ENCODE measurements around the gene C6orf47. TPM values are rescaled to one million over a fixed set of nuclear protein-coding genes. Genes with fewer than 3 reads are reported as not detected.

The C6orf47 gene
- total and polyA plus RNA-seq, 2 of the 13 experiments (the other 11 are each of a cell fraction or from before 2014, with no cell fraction given): 1.7 to 18.1 TPM

DNA sequence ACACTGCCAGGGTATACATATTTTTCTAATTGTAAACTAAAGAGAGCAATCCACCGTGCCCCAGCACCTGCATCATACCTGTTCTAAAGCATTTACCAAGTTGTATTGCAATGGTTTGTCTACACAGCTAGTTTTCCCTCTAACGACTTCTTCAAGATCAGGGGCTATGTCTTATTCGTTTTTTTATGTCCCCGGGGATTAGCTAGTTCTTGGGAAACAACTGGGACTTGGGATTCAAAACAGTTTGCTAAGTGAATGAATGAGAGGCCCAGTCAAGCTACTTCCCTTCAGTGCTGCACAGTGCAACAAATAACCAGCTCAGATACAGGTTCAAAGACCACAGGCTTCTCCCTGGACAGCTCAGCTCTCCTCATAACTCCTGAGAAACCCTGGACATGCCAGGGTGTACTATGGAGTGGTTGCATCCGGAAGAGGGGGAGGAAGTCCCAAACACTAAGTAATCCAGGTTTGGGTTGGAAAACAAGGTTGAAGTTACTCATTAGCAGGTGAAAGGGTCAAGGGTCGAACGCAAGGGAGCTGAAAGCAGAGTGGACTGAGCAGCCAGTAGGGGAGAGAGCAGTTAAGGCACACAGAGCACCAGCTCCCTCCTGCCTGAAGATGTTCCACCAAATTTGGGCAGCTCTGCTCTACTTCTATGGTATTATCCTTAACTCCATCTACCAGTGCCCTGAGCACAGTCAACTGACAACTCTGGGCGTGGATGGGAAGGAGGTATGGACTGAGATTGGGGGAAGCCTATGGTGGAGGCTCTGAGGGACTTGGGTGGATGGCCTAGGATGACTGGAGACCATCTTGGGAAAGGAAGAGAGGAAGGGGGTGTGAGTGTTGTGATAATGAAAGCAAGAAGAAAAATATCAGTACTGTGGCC lies 5.0 kb downstream of the C6orf47 start, which contains the start of gene APOM:
TSS of gene APOM (plus strand) at position 546 of the 889 bp plus-strand sequence. CDS start at position 619, 73 bp downstream.
- FAIRE-seq: peak; percentile 100
- Histone ChIP-seq H3K9ac (ENCODE audit: insufficient read depth, low read depth, low read length) (peak within 1 kb of the TSS; percentile 76), H3K4me3 (replicated peaks in 1 of 3; ENCODE audit: insufficient read depth in 1 of 3, low read depth in 2 of 3, low read length in 3 of 3) (peak within 1 kb of the TSS; percentile 57 to 78 (median 72)), H3K36me3 (replicated peaks in 1 of 2; ENCODE audit: control insufficient read depth in 1 of 2, insufficient read depth in 2 of 2, low read length in 2 of 2) (peaks cover 6 to 19% of the 10 kb centered on the region in 2 experiments), H2AFZ (ENCODE audit: low read length) (no peak within 1 kb of the TSS), H3K9me3 (ENCODE audit: low read length) (no peaks in the 10 kb centered on the region), H3K27ac (ENCODE audit: extremely low read length, insufficient read depth, low read length) (peak within 1 kb of the TSS; percentile 96), H3K27me3 (ENCODE audit: control insufficient read depth in 1 of 2, insufficient read depth in 2 of 2, low read length in 2 of 2) (no peaks in the 10 kb centered on the region; a peak in 2 of 5 replicates), H3K79me2 (ENCODE audit: insufficient read depth, low read length) (peaks cover 65% of the 10 kb centered on the region), H4K20me1 (ENCODE audit: insufficient read depth, low read length) (peaks cover 19% of the 10 kb centered on the region; the same call in 1 of the 2 replicates), H3K4me1 (ENCODE audit: insufficient read depth, low read length) (peaks cover 79% of the 10 kb centered on the region), H3K4me2 (ENCODE audit: low read depth, low read length) (peak within 1 kb of the TSS; percentile 100)
- BruUV-seq (replicated peaks): no TSS peak
- ATAC-seq: peak; percentile 75
- intact Hi-C loops (cut with micrococcal nuclease; ENCODE audit: unreplicated experiment): loop anchor here (10.0 kb wide), 1 partner anchor 111 kb away; the partner anchor contains the start of genes ATP6V1G2, DDX39B and NFKBIL1
- CTCF ChIA-PET (ENCODE audit: low intra/inter-chr PET ratio, low total read pairs): no interaction called here
- in situ Hi-C loops (cut with HindIII; ENCODE audit: extremely low pct_ligation_motif_present, low pct_unique_long_range_greater_than_20kb): no loop called here
- DNase-seq (ENCODE audit: low spot score): peak; percentile 100
- POLR2A ChIA-PET: interaction anchor here (0.8 to 8.0 kb wide), 44 partner anchors 8 to 474 kb away, joined by 3 to 438 read pairs (median 5); partner anchors contain the start of genes ABHD16A, AIF1, ATP6V1G2 and C2
- under 1% methylated on average over 8 of the region's 8 CpGs for WGBS (ENCODE audit: low lambda C conversion rate)
- peak; percentile 71; the same call in 1 of the 2 replicates for TF ChIP-seq ZNF274 (CRISPR knock-in tag; IDR thresholded peaks at IDR 0.05)
- peak; percentile 81; the same call in 1 of the 2 replicates for TF ChIP-seq ZNF790 (CRISPR knock-in tag; IDR thresholded peaks at IDR 0.05; ENCODE audit: borderline replicate concordance)
- TF ChIP-seq HNRNPUL1 (IDR thresholded peaks at IDR 0.05; ENCODE audit: low read depth, low read length): no peak
- TF ChIP-seq, protein P1, sequence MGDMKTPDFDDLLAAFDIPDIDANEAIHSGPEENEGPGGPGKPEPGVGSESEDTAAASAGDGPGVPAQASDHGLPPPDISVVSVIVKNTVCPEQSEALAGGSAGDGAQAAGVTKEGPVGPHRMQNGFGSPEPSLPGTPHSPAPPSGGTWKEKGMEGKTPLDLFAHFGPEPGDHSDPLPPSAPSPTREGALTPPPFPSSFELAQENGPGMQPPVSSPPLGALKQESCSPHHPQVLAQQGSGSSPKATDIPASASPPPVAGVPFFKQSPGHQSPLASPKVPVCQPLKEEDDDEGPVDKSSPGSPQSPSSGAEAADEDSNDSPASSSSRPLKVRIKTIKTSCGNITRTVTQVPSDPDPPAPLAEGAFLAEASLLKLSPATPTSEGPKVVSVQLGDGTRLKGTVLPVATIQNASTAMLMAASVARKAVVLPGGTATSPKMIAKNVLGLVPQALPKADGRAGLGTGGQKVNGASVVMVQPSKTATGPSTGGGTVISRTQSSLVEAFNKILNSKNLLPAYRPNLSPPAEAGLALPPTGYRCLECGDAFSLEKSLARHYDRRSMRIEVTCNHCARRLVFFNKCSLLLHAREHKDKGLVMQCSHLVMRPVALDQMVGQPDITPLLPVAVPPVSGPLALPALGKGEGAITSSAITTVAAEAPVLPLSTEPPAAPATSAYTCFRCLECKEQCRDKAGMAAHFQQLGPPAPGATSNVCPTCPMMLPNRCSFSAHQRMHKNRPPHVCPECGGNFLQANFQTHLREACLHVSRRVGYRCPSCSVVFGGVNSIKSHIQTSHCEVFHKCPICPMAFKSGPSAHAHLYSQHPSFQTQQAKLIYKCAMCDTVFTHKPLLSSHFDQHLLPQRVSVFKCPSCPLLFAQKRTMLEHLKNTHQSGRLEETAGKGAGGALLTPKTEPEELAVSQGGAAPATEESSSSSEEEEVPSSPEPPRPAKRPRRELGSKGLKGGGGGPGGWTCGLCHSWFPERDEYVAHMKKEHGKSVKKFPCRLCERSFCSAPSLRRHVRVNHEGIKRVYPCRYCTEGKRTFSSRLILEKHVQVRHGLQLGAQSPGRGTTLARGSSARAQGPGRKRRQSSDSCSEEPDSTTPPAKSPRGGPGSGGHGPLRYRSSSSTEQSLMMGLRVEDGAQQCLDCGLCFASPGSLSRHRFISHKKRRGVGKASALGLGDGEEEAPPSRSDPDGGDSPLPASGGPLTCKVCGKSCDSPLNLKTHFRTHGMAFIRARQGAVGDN (CRISPR knock-in tag; IDR thresholded peaks at IDR 0.05): no peak; the same call in 1 of the 2 replicates
- TF ChIP-seq, protein P2, sequence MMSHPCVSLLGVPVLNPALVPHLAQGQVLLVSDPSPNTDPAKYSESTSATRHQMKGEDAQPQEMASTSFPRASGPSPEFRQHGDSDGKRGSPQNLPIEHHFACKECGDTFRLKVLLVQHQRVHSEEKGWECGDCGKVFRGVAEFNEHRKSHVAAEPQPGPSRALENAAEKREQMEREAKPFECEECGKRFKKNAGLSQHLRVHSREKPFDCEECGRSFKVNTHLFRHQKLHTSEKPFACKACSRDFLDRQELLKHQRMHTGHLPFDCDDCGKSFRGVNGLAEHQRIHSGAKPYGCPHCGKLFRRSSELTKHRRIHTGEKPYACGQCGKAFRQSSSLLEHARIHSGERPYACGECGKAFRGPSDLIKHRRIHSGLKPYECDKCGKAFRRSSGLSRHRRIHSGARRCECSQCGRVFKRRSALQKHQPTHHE (CRISPR knock-in tag; IDR thresholded peaks at IDR 0.05; ENCODE audit: borderline replicate concordance): peak; percentile 97
- TF ChIP-seq SOX5 (CRISPR knock-in tag; IDR thresholded peaks at IDR 0.05; ENCODE audit: borderline replicate concordance): peak; percentile 86
- no peak for TF ChIP-seq PREB (CRISPR knock-in tag; IDR thresholded peaks at IDR 0.05)
- peak; percentile 95 for TF ChIP-seq ELF1 (CRISPR knock-in tag; IDR thresholded peaks at IDR 0.05)
- peak; percentile 47; the same call in 1 of the 2 replicates for TF ChIP-seq ZNF362 (CRISPR knock-in tag; IDR thresholded peaks at IDR 0.05; ENCODE audit: borderline replicate concordance)
- TF ChIP-seq HMG20B (CRISPR knock-in tag; conservative IDR thresholded peaks at IDR 0.05): peak; percentile 70; the same call in 1 of the 2 replicates
- TF ChIP-seq CENPX (CRISPR knock-in tag; IDR thresholded peaks at IDR 0.05): no peak
- TF ChIP-seq RBM39 (IDR thresholded peaks at IDR 0.05; ENCODE audit: low read depth, low read length, poor library complexity, severe bottlenecking): no peak

Data from HepG2 (cell line).